ENCODE measurements around the gene DNAH9. TPM values are rescaled to one million over a fixed set of nuclear protein-coding genes. Genes with fewer than 3 reads are reported as not detected.

Gene DNAH9
- total RNA-seq, 1 experiment from 2014 or later: 0.22 TPM

- Histone ChIP-seq H3K23me2 (ENCODE audit: insufficient read length, low read depth, low read length, poor library complexity, severe bottlenecking) (peaks cover 12% of the 10 kb centered on the region), H2BK120ac (ENCODE audit: low read depth, low read length, poor library complexity, severe bottlenecking) (no peak overlapping the region), H4K91ac (ENCODE audit: insufficient read length, low read depth, low read length) (no peak overlapping the region), H3K79me1 (ENCODE audit: insufficient read depth, low read depth, low read length, poor library complexity, severe bottlenecking) (no peaks in the 10 kb centered on the region), H3K4me2 (ENCODE audit: insufficient read depth, insufficient read length, low read length) (peak overlapping the region; percentile 91), H3K27ac (ENCODE audit: insufficient read length, low read depth, low read length) (peak overlapping the region; percentile 63), H2BK12ac (ENCODE audit: insufficient read length, low read depth, low read length) (no peak overlapping the region), H3K56ac (ENCODE audit: insufficient read length, low read depth, low read length) (no peak overlapping the region), H3K23ac (ENCODE audit: insufficient read length, low read depth, low read length) (no peak overlapping the region), H4K5ac (ENCODE audit: insufficient read length, low read depth, low read length) (peak overlapping the region; percentile 58), H2AK5ac (ENCODE audit: insufficient read length, low read length) (no peak overlapping the region), H2BK5ac (ENCODE audit: insufficient read length, low read length) (peak overlapping the region; percentile 10), H2BK15ac (ENCODE audit: low read depth, low read length) (no peak overlapping the region), H3K79me2 (ENCODE audit: insufficient read depth, low read length) (no peaks in the 10 kb centered on the region), H3T11ph (ENCODE audit: low read length) (no peak overlapping the region), H4K8ac (replicated peaks; ENCODE audit: insufficient read length, low read depth, low read length) (no peak overlapping the region), H3K14ac (ENCODE audit: insufficient read depth, low read length) (peak overlapping the region; percentile 80; the same call in 1 of the 2 replicates), H3K18ac (ENCODE audit: insufficient read length, low read depth, low read length) (peak overlapping the region; percentile 97), H3K9me3 (ENCODE audit: control insufficient read depth, low read depth, low read length) (no peaks in the 10 kb centered on the region), H3K9ac (ENCODE audit: extremely low read depth, insufficient read length, low read length) (peak overlapping the region; percentile 84), H2BK20ac (ENCODE audit: low read depth, low read length, poor library complexity, severe bottlenecking) (no peak overlapping the region), H3K27me3 (ENCODE audit: insufficient read depth, low read length) (no peaks in the 10 kb centered on the region), H4K20me1 (ENCODE audit: control insufficient read depth, insufficient read depth, insufficient read length) (no peaks in the 10 kb centered on the region), H3K4me1 (ENCODE audit: insufficient read depth, low read length) (no peaks in the 10 kb centered on the region), H3K4ac (ENCODE audit: low read depth, low read length) (no peak overlapping the region; the same call in 1 of the 2 replicates), H2AFZ (ENCODE audit: low read length) (no peak overlapping the region)
- Mint-ChIP-seq H3K27me3 (ENCODE audit: low read depth) (no peaks in the 10 kb centered on the region), H3K4me3 (peak overlapping the region; percentile 83 to 91), H3K4me1 (peaks cover 11 to 12% of the 10 kb centered on the region in 2 experiments), H3K36me3 (ENCODE audit: insufficient read depth in 1 of 3, low read depth in 3 of 3) (peaks cover 0 to 3% (median 1%) of the 10 kb centered on the region in 3 experiments; a peak in 3 of 7 replicates), H3K9me3 (no peaks in the 10 kb centered on the region), H3K27ac (peak overlapping the region; percentile 98 to 99 (median 98))
- WGBS (ENCODE audit: extremely low coverage, insufficient read length, low lambda C conversion rate): no CpG with 5 or more reads among the region's 4 CpGs
- no peak for TF ChIP-seq CTCF (conservative IDR thresholded peaks at IDR 0.05)
- no peak for DNase-seq
These were observed 399.6 kb downstream of the DNAH9 start for GRCh38 chr17:11997972-11998233.
